Measurements from ENCODE around the gene GLT6D1.

Gene GLT6D1

DNA sequence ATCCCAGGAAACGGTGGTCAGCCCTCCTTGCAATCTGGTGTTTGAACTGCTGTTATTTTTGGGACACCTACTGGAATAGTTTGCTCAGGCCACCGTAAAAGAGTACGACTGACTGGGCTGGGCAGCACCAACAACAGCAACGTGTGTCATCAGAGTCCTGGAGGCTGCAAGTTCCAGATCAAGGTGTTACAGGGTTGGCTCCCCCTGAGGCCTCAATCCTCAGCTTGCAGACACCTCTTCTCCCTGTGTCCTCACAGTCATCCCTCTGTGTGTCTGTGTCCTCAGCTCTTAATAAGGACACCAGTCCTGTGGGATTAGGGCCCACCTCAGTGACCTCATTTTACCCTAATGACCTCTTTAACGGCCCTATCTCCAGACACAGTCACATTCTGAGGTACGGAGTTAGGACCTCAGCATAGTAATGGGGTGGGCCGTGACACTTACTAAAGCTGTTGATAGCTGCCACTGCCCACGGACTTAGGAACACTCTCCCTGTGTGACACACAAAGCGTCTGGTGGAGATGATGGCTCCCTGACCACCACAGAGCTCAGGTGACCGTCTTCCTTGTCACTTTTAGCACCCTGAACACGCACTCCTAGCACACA is 16.8 kb downstream of the GLT6D1 start:
- DNase-seq (ENCODE audit: low read depth in 3 of 3) = no peak

DNA sequence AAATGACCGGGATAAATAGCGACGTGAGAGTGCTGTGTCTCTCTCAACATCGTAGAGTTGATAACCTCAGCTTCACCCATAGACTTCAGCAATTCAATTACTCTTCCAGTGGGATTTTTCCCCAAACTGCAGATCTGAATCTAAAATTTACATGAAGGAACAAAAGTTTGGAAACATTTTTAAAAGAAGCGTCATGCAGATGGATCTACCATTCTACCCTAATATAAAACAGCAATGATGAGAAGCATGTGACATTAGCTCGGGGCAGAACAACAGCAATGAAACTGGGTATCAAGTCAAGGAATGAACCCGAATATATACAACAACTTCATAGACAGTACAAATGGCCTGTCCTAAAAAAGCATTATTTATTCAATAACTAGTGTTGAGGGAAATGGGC is 18.8 kb downstream of the GLT6D1 start:
- DNase-seq (ENCODE audit: low read depth in 3 of 3) = no peak

DNA sequence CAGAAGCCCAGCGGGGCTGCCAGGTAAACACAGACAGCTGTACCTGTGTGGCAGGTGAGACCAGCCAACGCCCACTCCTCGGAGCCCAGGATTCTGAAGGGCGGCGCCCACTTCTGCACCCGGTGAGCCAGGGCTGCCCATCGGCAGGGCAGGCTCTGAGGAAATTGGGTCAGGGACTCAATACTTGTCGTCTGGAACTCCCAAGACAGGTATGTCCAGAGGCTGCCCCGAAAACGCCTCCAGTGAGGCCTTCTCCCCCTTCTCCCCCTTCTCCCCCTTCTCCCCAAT is 19.8 kb downstream of the GLT6D1 start:
- DNase-seq (ENCODE audit: low read depth in 3 of 3) = no peak

DNA sequence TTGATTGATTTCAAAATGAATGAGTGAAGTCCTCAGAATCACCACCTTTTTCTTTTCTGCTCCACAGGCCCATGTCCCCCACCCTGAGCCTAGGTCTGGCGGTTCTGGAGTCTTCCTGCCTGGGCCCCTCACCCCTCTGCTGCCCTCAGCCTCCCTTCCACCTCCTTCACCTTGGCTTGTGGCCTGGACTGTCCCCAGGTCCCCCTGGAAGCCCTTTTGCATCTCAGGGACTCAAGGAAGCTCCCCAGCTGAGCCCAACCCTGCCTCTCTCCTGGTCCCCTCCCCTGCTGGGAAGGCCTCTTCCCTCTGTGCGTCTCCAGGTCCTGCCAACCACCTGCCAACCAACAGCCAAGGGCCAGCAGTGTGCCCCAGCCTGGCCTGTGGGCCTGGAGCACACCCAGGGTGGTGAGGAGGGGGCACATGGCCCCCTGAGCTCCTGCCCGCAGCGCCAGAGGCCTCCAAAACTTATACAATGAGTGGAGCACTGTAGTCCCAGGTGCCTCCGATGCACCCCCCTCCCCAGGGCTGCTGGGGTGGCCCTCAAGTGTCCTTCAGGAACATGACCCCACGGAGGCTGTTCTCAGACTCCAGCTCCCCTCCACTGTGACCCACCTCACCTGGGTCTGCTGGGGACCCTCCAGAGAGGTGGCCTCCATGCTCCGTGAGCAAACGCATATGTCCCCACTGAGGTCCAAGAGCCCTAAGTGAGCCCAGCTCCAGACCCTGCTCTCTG is 20.3 kb downstream of the GLT6D1 start:
- DNase-seq (ENCODE audit: low read depth in 3 of 3) = no peak

DNA sequence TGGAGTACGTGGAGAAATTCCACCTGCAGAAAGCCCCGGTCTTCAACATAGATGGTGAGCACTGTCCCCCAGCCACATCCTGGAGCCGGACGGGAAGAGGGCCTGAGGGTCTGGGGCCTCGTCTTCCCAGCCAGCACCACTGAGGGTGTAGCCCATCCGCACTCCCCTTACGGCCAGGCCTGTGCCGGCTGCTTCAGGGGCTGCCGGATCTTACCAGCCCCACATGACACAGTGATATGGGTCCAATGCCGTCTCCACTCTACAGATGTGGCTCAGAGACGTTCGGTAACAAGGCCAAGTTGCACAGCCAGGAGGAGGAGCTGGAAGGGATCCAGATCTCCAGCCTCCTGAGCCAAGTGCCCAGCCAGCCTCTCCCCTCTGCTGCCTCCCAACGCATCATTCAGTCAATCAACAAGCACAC is 21.3 kb downstream of the GLT6D1 start:
- no peak for DNase-seq (ENCODE audit: low read depth in 3 of 3)

DNA sequence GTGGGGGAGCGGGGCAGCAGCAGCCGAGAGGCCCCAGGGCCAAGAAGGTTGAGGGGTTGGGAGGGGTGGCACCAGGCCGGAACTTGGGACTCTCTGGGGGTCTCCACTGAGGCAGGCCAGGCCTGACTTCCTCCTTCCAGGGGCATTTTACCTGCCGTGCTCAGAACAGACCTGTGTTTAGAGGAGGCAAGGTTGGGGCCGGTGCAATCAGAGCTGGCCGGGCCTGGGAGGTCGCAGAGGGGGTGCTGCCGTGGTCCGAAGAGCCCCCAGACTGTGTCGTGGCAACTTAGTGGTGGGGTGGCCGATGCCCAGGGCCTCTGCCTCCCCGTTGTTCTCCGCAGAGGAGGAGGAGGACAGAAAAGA is 21.8 kb downstream of the GLT6D1 start:
- DNase-seq (ENCODE audit: low read depth in 3 of 3) = no peak

DNA sequence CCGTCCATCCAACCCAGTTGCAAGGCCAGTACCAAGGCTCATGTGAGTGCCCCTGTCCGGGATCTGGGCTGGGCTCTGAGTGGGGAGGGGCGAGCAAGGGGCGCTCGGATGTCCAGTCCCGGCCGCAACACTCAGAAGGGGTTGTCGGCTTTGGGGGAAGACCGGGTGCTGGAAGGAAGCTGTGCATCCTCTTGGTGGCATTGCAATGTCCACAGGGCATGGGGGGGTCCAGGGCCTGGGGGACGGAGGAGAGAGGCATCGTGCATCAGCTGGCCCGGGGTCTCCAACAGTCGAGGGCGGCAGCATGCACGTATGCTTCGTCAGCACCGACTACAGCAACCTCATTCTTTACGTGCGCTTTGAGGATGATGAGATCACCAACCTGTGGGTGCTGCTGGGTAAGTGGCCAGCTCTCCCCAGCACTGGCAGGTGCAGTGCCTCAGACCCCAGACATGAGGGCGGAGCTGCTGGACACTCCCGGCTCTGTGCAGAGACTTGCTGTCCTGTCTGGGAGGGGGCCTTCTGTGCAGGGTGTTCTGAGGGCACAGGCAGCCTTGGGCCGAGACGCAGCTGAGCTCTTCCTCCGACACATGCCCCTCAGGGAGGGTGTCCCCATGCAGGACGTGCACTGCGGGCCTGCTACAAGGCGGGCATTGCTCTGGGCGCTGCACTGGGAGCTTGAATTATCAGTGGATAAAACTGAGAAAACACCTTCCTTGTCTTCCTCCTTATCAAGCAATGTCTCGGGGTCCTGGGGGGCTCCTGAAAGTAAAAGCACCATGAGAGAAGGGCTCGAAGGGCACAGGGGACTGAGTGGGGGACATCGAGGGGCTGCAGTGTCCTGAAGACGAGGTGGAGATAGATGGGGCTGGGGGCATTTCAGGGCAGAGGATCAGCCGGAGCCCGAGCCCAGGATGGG is 22.5 kb downstream of the GLT6D1 start:
- no peak for DNase-seq (ENCODE audit: low read depth in 3 of 3)

DNA sequence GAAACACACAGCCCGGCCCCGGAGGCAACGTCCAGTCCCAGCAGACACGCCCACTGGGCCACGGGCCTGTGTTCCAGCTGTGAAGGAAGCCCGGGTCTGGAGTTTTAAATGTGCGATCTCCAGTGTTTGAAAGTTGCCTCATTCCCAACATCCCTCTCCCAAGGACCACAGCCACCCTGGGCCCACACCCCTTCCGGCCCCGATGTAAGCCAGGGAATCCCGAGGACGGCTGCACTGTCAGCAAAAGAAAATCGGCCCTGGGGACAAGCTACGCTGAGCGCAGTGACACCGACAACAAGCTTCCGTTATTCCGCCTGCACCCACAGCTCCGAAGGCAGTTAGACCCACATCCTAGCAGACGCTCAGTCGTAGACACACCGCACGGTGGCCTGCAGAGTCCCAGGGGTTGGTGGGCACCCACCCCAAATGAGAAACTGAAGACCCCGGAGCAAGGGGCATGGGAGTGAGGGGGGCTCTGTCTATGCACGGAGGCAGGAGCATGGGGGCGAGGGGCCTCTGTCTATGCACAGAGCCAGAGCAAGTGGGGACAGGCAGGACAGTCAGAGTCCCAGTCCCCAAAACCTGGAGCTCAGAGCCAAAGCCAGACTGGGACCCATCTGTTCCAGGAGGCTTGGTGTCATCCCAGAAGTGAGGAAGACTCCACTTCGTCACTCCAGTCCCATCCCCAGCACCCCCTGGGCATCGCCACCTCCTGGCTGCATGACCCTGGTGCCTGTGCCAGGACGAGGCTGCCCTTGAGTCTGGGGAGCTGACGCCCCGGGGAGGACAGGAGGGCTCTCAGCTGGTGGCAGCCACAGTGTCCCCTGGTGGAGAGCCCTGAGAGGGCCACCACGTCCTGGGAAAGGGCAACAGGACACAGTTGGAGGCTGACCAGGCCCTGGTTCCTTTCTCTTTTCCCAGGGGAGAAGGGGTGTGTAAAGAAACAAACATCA is 23.4 kb downstream of the GLT6D1 start:
- no peak for DNase-seq (ENCODE audit: low read depth in 3 of 3)

DNA sequence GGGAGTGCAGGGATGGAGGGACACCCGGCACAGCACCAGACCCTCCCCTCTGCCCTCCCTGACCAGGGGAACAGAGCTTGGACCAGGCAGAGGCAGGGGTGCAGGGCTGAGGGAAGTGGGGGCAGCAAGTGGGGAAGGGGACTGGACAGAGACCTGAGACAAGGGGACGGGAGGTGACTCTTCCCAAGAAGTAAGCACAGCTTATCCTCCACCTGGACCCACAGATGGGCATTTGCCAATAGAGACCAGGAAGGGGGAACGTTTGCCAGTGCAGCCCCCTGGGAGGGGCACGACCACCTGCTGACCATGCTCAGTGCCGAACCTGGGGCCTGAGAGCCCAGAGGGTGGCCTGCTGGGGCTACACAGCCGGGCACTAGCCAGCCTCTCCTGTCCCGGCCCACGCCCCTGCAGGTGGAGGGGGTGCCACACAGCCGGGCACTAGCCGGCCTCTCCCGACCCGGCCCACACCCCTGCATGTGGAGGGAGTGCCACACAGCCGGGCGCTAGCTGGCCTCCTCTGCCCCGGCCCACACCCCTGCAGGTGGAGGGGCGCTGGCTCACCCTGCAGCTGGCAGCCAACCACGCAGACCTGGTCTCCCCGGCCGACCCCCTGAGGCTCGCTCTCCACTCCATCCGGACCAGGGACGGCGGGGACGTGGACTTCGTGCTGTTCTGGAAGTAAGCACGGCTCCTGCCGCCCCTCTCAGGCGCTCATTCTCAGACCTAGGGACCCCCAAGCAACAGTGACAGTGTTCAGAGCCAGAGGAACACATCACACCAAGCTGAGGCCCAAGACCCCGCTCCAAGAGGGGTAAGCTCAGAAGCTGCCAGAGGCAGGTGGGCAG is 24.3 kb downstream of the GLT6D1 start:
- no peak for DNase-seq (ENCODE audit: low read depth in 3 of 3)

DNA sequence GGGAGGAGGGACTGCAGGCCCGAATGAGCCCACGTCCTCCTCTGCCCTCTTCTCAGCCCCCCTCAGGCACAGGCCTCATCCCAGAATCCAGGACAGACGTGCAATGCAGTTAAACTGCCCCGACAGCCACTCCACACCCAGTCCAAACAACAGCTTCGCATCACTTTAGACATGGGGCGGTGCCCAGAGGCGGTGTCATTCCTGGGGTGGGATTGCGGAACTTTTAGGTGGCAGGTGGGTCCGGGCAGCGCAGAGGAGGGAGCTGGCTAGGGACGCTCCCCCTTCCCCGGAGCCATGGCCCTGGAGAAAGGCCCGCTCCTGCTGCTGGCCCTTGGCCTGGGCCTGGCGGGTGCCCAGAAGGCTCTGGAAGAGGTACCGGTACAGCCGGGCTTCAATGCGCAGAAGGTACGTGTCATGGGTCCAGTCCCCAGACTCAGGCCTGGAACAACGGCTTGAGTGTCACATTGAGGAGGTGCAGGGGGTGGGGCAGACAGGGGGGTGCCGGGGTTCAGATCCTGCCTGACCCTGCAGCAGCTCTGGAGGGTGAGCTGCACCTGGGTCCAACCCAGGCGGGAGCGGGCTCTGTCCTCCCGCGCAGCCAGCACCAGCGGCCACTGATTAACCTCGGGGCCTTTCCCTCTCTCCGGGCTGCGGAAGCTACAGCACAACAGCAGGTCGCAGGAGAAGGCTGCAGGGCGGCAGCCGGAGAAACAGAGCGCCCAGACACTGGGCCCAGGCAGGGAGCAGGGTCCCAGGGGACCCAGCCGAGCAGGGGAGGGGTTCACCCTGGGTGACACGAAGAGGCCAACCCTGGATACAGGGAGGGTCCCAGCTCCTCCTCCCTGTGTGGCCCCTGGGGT is 25.2 kb downstream of the GLT6D1 start:
- no peak for DNase-seq (ENCODE audit: low read depth in 3 of 3)

DNA sequence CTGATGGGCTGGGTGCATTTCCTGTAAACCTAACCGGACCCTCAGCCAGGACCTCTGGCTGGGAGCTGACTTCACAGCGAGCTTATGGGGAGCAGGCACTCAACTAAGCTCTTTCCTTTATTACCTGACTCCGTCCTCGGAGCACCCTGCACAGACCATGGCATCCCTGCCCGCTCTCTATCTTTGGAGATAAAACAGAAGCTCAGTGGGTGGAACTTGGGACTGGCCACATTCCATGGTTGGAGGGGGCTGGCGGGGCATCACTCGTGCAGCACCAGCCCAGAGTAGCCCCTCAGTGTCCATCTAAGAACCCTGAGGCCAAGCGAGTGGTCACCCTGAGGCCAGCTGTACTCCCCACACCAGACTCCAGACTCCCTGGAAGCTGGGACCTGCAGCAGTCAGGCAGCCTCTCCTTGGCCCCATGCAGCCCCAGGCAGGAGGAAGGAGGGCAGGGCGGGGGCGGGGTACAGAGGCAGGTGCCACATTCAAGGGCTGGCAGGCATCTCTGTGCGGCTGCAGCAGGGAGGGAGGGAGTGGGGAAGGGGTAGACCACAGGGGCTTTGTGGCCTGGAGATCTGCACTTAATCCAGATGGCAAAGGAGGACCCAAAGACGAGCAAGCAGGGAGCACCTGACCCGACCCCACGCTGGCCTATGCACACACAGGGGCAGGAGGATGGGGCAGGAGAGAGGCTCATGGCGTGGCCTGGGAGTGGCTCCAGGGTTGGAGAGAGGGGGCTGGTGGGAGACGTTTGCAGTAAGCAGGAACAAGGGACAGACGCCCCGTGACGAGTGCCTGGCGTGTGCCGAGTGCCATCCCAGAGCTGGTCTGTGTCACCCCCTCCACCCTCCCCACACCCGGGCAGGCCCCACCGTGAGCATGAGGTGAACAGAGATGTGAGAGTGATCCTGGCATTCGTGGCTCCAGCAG is 26.1 kb downstream of the GLT6D1 start:
- no peak for DNase-seq (ENCODE audit: low read depth in 3 of 3)

DNA sequence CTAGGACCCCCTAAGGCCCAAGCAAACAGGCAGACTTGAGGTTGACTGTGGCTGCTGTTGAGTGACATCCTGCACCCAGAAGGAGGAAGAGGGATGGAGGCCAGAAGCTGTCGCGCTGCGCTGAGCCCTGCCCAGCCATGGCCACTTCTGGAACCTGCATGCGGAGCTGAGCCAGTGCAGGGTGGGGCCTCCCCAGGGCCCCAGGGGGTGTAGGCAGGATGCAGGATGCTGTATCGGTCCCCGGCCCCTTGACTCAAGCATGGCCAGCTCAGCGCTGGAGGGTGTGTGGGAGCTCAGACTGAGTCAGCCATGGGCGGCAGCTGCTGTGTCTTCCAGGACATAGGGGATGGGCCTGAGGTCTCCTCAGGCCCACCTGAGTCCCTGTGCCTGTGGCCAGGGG is 26.9 kb downstream of the GLT6D1 start:
- DNase-seq (ENCODE audit: low read depth in 3 of 3) = no peak

DNA sequence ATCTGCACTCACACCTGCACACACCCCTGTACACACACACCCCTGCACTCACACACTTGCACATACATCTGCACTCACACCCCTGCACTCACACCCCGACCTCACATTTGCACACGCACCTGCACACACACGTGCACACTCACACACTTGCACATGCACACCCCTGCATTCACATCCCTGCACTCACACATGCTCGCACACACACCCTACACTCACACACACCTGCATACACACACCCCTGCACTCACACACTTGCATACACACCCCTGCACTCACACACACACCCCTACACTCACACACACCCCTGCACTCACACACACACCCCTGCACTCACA is 27.5 kb downstream of the GLT6D1 start:
- no peak for DNase-seq (ENCODE audit: low read depth in 3 of 3)

DNA sequence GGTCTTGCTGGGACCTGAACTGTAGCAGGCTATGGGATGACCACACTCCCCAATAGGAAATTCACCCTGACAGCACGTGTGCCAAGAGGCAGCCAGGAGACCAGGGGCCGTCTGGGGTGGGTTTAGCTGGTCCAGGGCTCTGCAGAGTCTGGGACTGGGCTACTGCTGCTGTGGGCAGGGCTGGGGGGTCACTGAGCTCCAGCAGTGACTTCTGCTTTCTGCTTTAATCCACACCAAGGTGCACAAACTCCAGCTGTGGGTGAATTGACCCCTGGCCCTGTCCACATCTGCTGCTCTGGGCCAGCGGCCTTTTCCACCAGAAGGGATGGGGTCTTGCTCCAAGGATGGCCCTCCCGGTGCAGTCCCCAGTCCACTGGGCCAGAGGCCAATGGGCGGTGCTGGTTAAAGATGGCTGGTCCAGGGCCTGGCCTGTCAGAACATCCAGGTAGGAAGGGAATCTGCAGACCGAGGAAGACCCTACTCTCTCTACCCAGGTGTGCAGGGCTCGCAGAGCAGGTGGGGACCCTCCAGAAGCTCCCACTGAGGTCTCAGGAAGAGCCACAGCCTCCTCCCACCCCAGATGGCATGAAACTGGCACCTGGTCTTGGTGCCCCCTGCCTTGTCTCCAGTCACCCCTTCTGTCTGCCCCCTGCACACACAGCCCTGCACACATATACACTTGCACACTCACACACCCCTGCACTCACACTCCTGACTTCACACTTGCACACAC is 28.0 kb downstream of the GLT6D1 start:
- DNase-seq (ENCODE audit: low read depth in 3 of 3) = no peak

DNA sequence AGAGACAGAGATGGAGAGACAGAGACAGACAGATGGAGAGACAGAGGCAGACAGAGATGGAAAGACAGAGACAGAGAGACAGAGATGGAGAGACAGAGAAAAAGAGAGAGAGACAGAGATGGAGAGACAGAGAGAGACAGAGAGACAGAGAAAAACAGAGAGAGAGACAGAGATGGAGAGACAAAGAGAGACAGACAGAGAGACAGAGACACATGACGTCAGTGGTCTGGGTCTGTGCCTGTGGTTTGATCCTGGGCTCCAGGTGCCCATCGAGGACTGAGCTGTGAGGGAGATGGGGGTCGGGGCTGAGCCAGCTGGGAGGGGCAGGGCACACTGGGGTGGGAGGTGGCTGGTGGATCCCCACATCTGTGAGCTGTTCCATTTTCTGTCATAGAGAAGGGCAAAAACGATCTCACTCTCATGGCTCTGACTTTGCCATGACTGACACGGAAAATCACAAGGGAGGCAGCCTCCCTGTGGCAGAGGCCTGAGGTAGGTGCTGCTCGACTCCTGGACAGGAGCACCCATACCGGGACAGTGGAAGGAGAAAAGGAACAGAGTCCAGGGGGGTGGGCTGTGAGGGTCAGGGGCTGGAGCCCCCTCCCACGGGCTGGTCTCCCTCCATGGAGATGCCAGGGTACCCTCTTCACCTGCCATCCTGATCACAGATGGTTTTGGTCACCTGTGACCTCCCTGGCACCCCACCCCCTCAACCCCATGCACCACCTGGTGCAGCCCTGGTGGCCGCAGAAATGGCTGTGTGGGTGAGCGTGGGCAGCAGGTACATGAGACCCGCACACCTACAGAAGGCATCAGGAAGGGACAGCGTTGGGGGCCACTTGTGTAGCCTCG is 28.8 kb downstream of the GLT6D1 start:
- DNase-seq (ENCODE audit: low read depth in 3 of 3) = no peak

DNA sequence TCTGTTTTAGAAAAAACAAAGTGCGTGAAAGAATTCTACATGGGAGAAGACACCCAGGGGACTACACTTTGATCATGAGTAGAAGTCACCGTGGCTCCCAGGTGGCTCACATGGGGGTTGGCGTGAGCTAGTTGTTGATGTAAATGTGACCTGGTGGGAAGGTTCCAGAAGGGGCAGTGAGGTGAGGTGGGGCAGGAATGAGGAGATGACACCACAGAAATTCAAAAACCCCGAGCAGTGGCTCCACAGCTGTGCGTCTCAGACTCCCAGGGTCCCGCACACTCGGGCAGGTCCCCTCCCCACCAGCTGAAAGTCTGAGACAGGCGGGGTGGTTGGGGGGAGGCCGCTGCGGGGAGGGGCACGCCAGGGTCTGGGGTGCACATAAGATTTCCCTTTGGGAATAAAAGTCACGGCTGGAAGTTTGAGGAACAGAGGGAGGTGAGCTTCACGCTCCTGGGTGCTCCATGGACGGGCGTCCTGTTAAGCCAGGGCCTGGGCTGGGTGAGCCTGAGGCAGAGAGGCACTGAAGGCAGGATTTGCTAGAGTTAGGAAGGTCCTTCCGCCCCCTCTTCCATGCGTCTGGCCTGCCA is 29.9 kb downstream of the GLT6D1 start:
- no peak for DNase-seq (ENCODE audit: low read depth in 3 of 3)

DNA sequence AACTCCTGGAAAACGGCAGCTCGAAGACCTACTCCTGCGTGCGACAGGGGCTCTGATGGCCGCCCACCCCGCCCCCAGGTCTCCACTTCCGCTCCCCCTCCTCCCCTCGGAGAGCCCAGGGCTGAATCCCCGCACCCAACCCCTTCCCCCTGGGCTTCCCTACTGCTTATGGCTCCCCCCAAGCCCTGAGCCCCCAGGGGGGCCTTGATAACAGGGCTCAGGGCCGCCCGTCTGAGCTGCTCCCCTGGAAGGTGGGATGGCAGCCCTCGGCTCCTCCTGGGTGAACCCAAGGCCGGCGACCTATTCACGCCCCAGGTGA is 30.4 kb downstream of the GLT6D1 start:
- no peak for DNase-seq (ENCODE audit: low read depth in 3 of 3)

Measured in stimulated activated CD4-positive, alpha-beta T cell treated with anti-CD3 and anti-CD28 coated beads, TNF-alpha, amount 100 ng/mL, for 48 hours (primary cell).